ENCODE results near the gene ZNF782. TPM values are rescaled to one million over a fixed set of nuclear protein-coding genes. Genes with fewer than 3 reads are reported as not detected.

The ZNF782 gene
- total and polyA plus RNA-seq, 4 donors, result 0.95 to 16.4 (median 3.1) TPM

GRCh38 chr9:96859461-96860198 is 5.3 kb upstream of the ZNF782 start:
- Histone ChIP-seq H3K27ac (ENCODE audit: low read depth in 1 of 2, low read length in 1 of 2) (no peak overlapping the region), H3K9ac (ENCODE audit: insufficient read depth in 1 of 2, low read length in 2 of 2) (no peak overlapping the region), H3K27me3 (ENCODE audit: control insufficient read depth in 3 of 3, insufficient read depth in 3 of 3, low read length in 2 of 3) (no peaks in the 10 kb centered on the region), H3K9me3 (ENCODE audit: control insufficient read depth in 4 of 4, insufficient read depth in 3 of 4, low read length in 3 of 4) (no peaks in the 10 kb centered on the region), H3K36me3 (ENCODE audit: control insufficient read depth in 4 of 4, insufficient read depth in 4 of 4, low read length in 4 of 4) (no peaks in the 10 kb centered on the region), H3K4me3 (no peak overlapping the region), H3K4me1 (ENCODE audit: control insufficient read depth in 5 of 5, insufficient read depth in 5 of 5, low read length in 5 of 5) (no peaks in the 10 kb centered on the region)
- WGBS, 2 donors, result 86 to 90% methylated on average over 8 of the region's 8 CpGs
- DNase-seq (no peak), ATAC-seq (ENCODE audit: insufficient read depth, low FRiP score) (no peak)
- no peak for TF ChIP-seq CTCF (IDR thresholded peaks at IDR 0.05; ENCODE audit: control extremely low read depth, extremely low read depth)

- no peaks in the 10 kb centered on the region for H3K27me3 ChIP-seq (ENCODE audit: control insufficient read depth in 3 of 3, insufficient read depth in 3 of 3, low read length in 2 of 3)
- ATAC-seq (ENCODE audit: insufficient read depth, low FRiP score) (no peak), DNase-seq (no peak)
- WGBS, 2 donors, result 73 to 86% methylated on average over 8 of the region's 8 CpGs
- H3K27ac ChIP-seq (ENCODE audit: low read depth in 1 of 2, low read length in 1 of 2), result no peak overlapping the region
- H3K9ac ChIP-seq (ENCODE audit: insufficient read depth in 1 of 2, low read length in 2 of 2), result no peak overlapping the region
- H3K4me3 ChIP-seq, result no peak overlapping the region
- H3K9me3 ChIP-seq (ENCODE audit: control insufficient read depth in 4 of 4, insufficient read depth in 3 of 4, low read length in 3 of 4), result no peaks in the 10 kb centered on the region
- H3K4me1 ChIP-seq (ENCODE audit: control insufficient read depth in 5 of 5, insufficient read depth in 5 of 5, low read length in 5 of 5), result peaks cover 0 to under 1% (median 0%) of the 10 kb centered on the region in 5 donors
- H3K36me3 ChIP-seq (ENCODE audit: control insufficient read depth in 4 of 4, insufficient read depth in 4 of 4, low read length in 4 of 4), result no peaks in the 10 kb centered on the region
- no peak for TF ChIP-seq CTCF (IDR thresholded peaks at IDR 0.05; ENCODE audit: control extremely low read depth, extremely low read depth)
These were observed 4.4 kb upstream of the ZNF782 start for GRCh38 chr9:96858670-96859069.

GRCh38 chr9:96858018-96858573 is 3.8 kb upstream of the ZNF782 start:
- 72 to 90% methylated on average over 2 of the region's 2 CpGs for WGBS, 2 donors
- no peak for DNase-seq

More at GRCh38 chr9:96858018-96858573, 3.8 kb upstream of the ZNF782 start:
- Histone ChIP-seq H3K36me3 (ENCODE audit: control insufficient read depth in 4 of 4, insufficient read depth in 4 of 4, low read length in 4 of 4) (no peaks in the 10 kb centered on the region), H3K4me1 (ENCODE audit: control insufficient read depth in 5 of 5, insufficient read depth in 5 of 5, low read length in 5 of 5) (peaks cover 0 to 6% (median 5%) of the 10 kb centered on the region in 5 donors), H3K9me3 (ENCODE audit: control insufficient read depth in 4 of 4, insufficient read depth in 3 of 4, low read length in 3 of 4) (no peaks in the 10 kb centered on the region), H3K4me3 (no peak overlapping the region), H3K9ac (ENCODE audit: insufficient read depth in 1 of 2, low read length in 2 of 2) (no peak overlapping the region), H3K27me3 (ENCODE audit: control insufficient read depth in 3 of 3, insufficient read depth in 3 of 3, low read length in 2 of 3) (no peaks in the 10 kb centered on the region), H3K27ac (ENCODE audit: low read depth in 1 of 2, low read length in 1 of 2) (no peak overlapping the region)
- no peak for TF ChIP-seq CTCF (IDR thresholded peaks at IDR 0.05; ENCODE audit: control extremely low read depth, extremely low read depth)
- ATAC-seq (ENCODE audit: insufficient read depth, low FRiP score), result no peak

All from lung (tissue), 12 donors.